NCI-H1105 treated with DMSO at 0.1 percent for 48 hours (cell line): ENCODE data around the gene RNF166.
"Not testable (repeated sequence)": the region's sequence is repeated elsewhere in the genome, so short reads cannot be mapped to it uniquely, and the experiment has no call there.

ENCODE experiments used
- DNase-seq: peaks from one replicate; lab custom pipeline; 2025; lab: John Stamatoyannopoulos, UW

Gene RNF166

DNA sequence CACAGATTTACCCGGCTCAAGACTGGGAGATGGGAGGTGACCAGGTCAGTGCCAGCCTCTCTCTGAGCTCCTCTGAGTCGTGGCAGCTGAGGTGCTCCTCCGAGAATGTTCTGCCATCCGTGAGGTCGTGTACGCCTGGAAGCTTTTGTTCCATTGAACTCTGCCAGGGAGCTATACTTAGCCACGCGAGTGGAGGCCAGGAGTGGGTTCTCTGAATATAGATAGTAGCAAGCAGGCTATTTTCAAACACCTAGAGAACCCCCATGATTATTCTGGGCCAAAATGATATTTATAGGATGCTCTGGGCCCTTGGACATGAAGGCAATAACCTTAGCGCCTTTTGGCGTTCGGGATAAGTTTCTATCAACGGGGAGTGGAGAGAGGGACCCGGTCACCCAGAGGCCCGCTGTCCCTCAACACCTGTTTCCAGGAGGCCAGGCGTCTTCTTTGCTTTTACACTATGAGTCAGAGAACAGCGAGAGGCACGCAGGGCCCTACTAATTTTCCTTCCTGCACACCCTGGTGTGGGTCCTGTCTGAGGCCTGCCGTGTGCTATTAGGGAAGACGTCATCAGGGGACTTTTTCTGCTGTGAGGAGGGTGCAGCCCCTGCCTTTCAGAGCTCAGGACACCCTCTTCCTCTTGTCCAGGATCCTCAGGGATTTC, 32.4 kb downstream of the RNF166 start:
- no peak for DNase-seq

DNA sequence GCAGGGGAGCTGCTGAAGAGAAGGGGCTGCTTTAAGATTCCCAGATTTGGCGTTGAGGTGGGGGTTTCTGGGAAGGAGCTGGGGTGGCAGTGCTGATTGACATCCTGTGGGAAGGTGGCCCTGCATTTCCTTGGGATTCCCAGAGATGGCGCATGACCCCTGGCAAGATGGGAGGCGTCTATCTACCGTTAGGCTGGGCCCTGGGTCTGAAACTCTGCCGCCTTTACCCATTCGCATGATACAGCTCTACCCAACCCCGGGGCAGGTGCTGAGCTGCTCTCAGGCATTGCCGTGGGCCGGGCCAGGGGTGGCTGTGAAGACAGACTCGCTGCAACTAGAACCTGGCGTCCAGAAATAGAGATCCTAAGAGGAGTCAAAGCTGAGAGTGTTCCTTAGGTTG, 33.4 kb downstream of the RNF166 start:
- no peak for DNase-seq

- no peak for DNase-seq
Observed at GRCh38 chr16:88671806-88672205, 34.4 kb downstream of the RNF166 start.

DNA sequence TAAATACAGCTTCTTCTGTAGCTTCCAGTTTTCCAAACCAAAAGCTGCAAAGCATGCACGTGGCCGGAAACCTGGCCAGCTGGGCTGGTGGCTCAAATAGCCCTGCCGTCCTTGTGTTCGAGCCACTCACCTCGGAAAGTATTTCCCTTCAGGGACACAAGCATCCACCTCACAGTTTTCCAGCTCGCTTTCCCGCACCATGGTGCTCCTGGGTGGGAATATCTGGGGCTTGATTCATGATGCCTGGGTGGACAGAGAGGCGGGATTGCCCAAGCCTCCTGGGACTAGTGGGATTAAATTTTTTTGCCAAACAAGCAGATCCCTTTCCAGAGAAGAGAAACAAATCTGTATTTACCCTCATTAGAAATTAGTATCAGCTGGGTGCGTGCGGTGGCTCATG, 36.2 kb downstream of the RNF166 start:
- no peak for DNase-seq

- not testable (repeated sequence) for DNase-seq
Observed at GRCh38 chr16:88669493-88669892, 36.7 kb downstream of the RNF166 start.

DNA sequence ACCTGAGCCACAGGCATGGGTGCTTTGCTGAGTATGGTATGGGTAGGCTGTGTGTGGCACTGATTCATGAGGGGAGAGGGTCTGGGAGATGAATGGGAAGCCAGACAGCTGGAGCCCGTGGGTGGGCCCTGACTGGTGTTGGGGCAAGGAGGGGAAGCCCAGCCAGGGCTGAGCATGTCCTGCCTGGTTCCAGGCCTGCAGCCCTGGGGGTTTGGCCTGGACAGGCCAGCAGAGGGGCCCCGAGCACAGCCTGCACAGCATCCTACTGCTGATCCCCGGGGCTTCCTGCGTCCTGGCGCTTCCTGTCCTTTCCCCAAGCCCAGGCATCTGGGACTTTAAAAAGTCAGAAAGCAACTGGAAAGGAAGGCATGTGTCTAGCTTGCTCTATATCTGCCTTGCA, 38.7 kb downstream of the RNF166 start:
- DNase-seq: no peak

- no peak for DNase-seq
Observed at GRCh38 chr16:88665570-88665969, 40.6 kb downstream of the RNF166 start.

- DNase-seq: no peak
Observed at GRCh38 chr16:88665148-88665547, 41.1 kb downstream of the RNF166 start.

GRCh38 chr16:88662843-88663606, 43.2 kb downstream of the RNF166 start, which contains the start of gene MVD:
Gene MVD (minus strand): TSS chr16:88663091. CDS start chr16:88663080, 11 bp downstream.
- DNase-seq: peak; percentile 85

DNA sequence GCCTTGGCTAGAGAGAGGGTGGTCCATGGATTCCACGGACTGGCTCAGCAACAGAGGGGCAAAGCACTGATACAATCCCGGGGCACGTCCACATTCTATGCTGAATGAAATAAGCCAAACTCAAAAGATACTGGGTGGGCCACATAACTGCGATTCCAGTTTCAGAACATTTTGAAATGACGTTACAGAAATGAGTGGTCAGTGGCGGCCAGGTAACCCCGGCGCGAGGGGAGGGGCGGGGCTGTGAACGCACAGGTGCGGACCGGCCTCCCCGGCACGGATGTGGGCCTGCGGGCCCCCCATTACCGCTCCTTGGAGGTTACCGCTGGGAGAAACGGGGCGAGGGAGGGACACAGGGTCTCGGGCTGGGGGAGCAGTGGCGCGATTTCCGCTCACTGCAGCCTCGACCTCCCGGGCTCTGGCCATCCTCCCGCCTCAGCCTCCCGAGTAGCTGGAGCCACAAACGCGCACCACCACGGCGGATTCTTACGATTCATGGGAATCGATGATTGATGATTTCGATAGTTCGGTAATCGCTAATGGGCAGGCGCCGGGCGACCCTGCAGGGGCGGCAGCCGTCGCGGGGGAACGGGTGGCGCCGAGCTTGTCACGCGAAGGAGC, 43.9 kb downstream of the RNF166 start:
- DNase-seq: no peak

DNA sequence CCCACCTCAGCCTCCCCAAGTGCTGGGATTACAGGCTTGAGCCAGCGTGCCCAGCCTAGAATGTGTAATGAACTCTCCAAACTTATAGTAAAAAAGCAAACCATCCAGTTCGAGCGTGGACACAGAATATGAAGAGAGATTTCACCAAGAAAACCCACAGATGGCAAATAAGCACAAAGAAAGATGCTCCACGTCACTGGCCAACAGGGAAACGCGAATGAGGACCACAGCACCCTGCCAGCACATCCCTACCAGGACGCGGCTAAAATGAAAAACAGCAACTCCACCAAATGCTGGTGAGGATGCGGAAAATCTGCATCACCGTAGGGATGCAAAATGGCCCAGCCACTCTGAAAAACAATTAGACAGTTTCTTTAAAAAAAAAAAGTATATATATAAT, 44.7 kb downstream of the RNF166 start:
- DNase-seq: no peak

DNA sequence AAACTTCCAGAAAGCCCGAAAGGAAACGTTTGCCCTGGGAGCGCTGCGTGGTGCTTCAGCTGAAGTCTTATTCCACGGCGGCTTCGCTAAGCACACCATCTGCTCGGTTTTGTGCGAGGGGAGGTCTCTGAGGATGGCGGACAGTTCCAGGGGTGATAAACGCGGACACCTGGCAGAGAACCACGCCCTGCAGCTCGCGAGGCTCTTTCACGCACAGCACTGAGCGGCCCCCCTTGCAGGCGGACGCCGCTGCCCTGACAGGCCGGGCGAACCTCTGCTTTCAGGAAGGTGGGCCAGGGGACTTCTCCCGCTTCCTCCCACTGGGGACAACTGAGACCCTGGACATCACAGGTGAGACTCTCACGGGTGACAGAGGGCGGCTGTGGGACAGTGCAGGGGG, 47.0 kb downstream of the RNF166 start:
- no peak for DNase-seq

DNA sequence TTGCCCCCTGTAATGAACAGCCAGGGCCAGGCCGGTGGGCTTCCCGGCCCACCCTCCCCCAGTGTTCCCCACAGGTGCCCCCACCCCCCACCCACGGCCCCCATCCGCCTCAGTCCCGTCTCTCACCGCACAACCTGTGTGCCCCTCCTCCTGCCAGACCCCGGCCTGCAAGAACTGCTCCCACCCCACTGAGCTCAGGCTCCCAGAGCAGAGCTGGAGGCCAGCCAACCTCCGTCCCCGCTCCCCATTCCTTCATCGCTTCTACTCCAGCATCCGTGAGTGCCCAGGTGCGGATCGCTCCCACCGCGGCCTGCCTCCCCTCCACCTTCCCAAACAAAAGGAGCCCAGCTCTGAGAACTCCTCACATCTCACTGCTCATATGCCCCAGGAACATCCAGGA, 47.5 kb downstream of the RNF166 start:
- DNase-seq: no peak

DNA sequence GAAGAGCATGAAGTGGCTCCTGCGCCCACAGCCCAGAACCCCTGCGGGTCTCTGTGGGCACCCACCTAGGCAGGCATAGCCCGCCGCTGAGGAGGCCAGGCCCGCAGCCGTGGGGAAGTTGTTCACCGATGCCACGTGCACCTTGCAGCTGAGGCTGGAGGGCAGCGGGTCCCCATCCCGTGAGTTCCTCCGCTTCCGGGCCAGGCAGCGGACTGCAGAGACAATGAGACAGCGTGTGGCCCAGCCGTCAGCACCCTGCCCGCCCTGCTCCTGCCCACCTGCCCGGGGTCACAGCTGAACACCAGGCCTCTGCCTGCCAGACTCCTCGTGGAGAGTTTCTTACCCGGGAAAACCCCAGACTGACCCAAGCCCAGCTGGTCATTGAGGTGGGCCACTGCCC, 48.8 kb downstream of the RNF166 start:
- DNase-seq: no peak

DNA sequence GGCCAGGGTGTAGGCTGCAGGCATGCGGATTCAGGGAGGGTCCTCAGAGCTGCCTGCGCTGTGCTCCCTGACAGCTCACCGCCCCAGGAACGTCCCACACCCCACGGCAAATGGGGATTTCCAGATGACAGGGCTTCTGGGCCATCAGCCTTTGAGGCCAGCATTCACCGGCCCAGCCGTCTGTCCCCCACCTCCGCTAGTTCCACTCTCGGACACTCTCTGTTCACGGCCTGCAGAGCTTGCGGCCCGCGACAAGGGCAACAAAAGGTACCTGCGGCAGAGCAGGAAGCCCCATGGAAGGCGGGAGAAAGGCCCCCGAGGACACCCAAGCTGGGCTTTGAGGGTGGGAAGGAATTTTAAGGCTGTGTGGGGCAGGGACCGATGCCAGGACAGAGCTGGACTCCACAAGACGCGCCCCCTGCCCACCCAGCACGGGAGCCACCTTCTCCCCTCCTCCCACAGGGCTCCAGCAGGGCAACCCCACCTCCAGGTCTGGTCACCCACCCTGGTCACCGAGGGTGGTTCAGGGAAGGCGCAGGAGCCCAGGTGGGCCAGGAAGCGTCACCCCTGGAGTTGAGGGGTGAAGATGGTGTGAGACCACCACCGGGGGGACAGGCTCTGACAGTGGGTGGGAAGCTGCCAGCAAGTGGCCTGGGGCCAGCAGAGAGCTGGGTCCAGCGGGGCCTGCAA, 49.8 kb downstream of the RNF166 start:
- no peak for DNase-seq

DNA sequence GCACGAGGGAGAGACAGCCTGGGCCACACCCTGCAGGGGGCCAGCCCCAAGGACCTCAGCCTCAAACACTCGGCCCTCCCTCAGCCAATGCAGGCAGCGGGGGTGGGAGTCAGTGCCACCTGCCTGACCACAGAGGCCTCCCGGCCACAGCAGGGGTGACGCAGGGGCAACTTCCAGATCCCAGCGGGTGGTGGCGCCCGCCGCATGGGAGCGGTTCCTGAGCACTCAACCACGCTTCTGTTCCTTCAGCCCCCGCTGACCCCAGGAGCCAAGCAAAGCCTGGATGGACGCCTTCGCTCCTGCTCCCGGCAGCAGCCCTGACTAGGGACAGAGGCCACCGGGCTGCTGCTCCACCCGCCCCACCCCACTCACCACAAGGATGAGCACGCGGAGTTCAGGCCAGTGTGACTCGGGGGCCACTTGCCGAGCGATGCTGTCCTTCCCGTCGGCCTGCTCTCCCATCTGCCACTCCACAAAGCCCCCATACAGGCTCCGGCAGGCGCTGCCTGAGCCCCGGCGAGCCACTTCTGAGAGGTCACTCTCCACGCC, 50.4 kb downstream of the RNF166 start:
- no peak for DNase-seq

DNA sequence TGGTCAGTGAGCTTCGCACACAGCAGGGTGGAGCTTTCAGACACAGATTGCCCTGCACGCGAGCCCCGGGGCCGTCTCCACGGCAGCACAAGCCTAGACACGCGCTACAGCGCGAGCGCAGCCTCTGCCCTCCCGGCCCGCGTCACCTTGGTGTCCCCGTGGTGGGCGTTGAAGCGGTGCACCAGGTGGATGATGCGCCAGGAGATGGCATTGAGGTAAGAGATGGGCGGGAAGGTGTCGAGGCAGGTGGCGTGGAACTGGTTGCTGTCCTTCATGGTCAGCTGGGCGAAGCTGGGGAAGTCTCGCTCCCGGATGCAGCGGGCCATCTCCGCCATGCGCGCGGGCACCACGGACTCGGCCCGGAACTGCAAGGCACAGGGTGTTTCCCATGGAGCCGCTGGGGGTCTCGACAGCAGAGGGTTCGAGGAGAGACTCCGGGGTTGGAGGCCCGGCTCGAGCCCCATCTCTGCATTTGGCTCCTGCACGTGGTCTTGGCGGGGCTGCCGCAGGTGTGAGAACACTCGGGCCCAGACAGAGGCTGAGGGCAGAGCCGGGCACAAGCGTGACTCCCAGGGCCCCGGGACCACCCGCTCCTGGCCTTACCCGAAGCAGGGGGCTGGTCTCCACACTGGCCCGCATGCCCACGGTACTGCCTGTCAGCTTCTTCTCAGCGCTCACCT, 51.0 kb downstream of the RNF166 start:
- DNase-seq: no peak

DNA sequence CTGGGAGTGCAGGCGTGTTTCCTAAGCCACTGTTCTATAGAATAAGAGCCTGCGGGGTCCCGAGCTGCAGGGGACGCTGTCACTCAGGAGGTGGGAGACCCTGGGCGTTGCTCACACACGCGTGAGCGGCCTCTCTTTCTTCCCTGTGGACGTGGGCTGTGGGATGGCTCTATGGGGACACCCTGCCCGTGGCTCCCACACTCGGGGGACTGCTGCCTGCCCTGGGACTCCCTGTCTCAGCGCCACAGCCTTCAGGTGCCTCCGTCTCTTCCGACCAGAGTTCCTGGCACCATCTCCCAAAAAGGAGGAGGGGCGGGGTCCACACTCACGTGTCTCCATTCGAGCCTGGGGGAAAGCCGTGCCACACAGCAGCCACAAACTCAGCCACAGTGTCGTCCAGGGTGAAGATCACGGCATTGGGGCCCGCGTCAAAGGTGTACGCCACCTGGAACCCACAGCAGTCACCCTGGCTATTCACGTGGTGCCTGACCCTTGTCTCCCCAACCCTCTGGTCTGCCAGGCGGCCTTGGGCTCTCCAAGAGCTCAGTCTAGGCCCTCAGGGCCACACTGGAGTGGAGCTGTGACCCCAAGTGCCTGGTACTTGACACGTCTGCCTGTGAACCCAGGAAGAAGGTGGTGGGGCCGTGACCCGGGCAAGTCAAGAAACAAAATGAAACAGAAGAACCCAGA, 51.7 kb downstream of the RNF166 start:
- DNase-seq: no peak

DNA sequence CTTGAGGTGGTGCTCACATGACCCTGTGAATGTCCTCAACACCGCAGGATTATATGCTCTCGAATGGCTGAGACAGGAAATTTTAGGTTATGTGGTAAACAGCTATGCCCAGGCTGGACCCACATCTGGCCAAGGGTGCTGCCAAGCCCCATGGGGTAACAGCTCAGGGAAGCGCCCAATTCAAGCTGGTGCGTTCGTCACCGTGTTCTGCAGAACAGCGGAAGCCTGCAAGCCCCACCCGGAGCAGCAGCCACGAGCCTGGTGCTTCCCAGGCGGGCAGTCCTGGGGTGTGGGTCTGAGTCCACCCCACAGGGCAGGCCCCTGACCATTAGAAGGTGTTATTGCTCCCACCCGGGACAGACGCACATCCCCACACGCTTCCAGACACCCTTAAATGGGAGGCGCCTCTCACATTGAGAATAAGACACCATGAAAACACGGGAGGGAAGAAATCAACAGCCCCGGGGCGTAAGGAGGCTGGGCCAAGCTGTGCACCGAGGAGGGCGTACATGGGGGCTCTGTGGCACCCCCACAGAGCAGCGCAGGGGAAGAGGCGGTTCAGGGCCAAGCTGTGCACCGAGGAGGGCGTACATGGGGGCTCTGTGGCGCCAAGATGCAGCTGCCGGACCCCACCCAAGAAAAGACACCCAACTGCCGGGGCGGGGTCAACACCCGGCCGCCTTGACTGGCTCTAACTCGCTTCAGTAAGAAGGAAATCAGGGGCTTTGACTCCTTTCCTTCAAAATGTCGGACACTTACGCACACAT, 52.4 kb downstream of the RNF166 start:
- DNase-seq: no peak

GRCh38 chr16:88653101-88653500, 53.1 kb downstream of the RNF166 start:
- no peak for DNase-seq

- no peak for DNase-seq
Observed at GRCh38 chr16:88652762-88653063, 53.5 kb downstream of the RNF166 start.
